Motor neuron (in vitro differentiated cells): ENCODE results near the gene BORA. TPM values are rescaled to one million over a fixed set of nuclear protein-coding genes. Genes with fewer than 3 reads are reported as not detected.

ENCODE experiments used
- ATAC-seq, 8 experiments: fragments of 200-7000 bp; cut with Tn5 transposase; replicated peaks in 6 of 8; 2 replicates each; pipeline ENCODE4 v1.8.0; 2021; ENCODE audit warnings: mild to moderate bottlenecking in 8 of 8, moderate library complexity in 8 of 8
- H3K27ac ChIP-seq, 2 donors: fragments of 250-450 bp; sonication (Bioruptor Pico); 2 replicates each; pipeline ENCODE4 v1.9.0; 2021; ENCODE audit warnings: antibody characterized with exemption in 2 of 2, mild to moderate bottlenecking in 2 of 2, moderate library complexity in 1 of 2
- H3K4me1 ChIP-seq, 2 donors: fragments of 250-450 bp; sonication (Bioruptor Pico); replicated peaks in 1 of 2; 2 replicates each; pipeline ENCODE4 v1.6.1; 2021; ENCODE audit warnings: antibody characterized with exemption in 2 of 2, mild to moderate bottlenecking in 2 of 2, moderate library complexity in 1 of 2
- H3K4me3 ChIP-seq, 5 donors: fragments of 250-450 bp; sonication (Bioruptor Pico); 2 replicates each; pipeline ENCODE4 v1.9.0; 2021; ENCODE audit warnings: antibody characterized with exemption in 5 of 5, mild to moderate bottlenecking in 5 of 5, moderate library complexity in 4 of 5
- WGBS, 10 experiments: fragments of 450-650 bp; shearing (Covaris generic); methylation state at CpG; one replicate each; pipeline ENCODE4 v1.0.0; 2022; 5-methylcytosine and 5-hydroxymethylcytosine counted together
- in situ Hi-C, 9 experiments: fragments of 400-800 bp; cut with MboI; loops; one replicate each; pipeline ENCODE4 v1.15.0; 2021; ENCODE audit warnings: low sequenced_read_pairs in 9 of 9, low pct_unique_long_range_greater_than_20kb in 2 of 9; ENCODE audit not compliant: unreplicated experiment in 9 of 9
- total RNA-seq, 8 experiments: library from RNA; unstranded; fragments of 300-600 nt; gene quantifications; 2 replicates each; pipeline versions ENCODE4 v1.2.3 to v1.2.4, GENCODE V29; 2022

BORA gene
- total RNA-seq, 8 experiments from 2014 or later, result 2.3 to 12.5 (median 7.1) TPM

DNA sequence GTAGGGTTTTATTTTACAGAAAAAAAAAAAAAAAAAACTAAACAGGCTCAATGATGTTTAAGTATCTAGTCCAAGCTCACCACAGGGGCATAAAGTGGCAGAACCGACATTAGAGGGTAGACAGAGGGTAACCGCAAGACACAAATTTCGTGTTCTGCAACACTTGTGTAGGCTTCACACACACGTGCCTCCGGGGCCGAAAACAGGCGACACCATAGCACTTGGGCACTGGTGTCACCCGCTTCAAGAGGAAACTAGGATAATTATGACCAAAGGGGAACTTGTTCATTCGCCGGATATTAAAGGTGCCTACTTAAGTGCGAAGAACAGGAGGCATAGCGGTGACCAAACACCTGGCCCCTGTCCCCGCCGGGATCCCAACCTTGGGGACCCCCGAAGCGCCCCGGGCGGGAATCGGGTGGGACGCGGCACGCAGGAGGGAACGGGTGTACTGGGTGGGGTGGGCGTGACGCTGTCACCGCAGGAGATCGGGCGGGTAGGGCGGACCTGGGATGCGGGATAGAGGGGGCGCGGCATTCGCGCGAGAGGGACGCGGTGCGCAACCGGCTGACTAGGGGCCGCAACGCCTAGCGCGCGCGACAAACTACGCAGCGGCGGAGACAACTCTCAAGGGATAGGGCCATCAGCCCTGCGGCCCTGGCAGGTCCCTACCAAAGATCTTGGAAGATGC, 852 bp upstream of the BORA start:
- 0 to 21% (median 5%) methylated on average over 1 to 8 of the region's 49 CpGs; no CpG with 5 or more reads in 4 of the 10 experiments for WGBS, 10 experiments
- H3K27ac ChIP-seq, result peak overlapping the region; percentile 65 to 89
- peaks cover 0 to 12% of the 10 kb centered on the region in 2 donors for H3K4me1 ChIP-seq
- ATAC-seq, result peak; percentile 25 to 60 (median 49)
- in situ Hi-C loops, result no loop called here
- peak overlapping the region; percentile 68 to 89 (median 72) for H3K4me3 ChIP-seq

DNA sequence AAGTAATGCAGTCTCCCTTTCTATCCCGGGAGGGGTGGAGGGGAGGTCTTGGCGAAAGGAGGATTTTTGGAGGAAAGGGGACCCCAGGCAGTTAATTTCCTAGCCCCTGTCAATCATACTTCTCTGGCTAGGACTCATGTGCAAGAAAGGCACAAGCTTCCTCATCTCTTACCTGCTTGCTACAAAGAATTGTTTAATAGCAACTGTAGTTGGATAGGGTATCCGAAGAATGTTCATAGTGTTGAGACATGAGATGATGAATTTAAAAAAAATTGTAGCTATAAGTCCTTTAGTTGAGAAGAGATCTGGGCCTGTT, 525 bp downstream of the BORA start:
- in situ Hi-C loops, result no loop called here
- Histone ChIP-seq H3K4me1 (peaks cover 0 to 12% of the 10 kb centered on the region in 2 donors), H3K4me3 (peak overlapping the region; percentile 68 to 89 (median 72)), H3K27ac (peak overlapping the region; percentile 41 to 89)
- WGBS, 10 experiments, result 0 to 33% (median 8%) methylated on average over 1 to 3 of the region's 3 CpGs; no CpG with 5 or more reads in 1 of the 10 experiments
- no peak for ATAC-seq

DNA sequence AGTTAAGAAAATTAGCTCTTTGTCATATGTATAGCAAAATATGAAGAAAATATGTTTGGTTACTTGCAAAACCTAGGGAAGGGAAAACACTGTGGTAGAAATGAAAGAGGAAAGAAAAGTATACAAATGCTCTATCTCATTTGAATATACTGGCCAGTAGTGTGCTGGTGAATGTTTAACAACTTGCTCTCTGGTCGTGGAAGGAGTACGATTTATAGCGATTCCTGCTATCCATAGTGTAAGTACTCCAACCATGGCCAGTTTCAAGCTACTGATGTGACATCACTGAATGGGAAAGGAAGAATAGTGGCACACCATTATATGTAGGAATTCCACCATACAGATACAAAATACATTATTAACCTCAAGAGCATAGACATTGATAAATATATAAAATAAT, 9.3 kb downstream of the BORA start:
- no peaks in the 10 kb centered on the region for H3K4me1 ChIP-seq

DNA sequence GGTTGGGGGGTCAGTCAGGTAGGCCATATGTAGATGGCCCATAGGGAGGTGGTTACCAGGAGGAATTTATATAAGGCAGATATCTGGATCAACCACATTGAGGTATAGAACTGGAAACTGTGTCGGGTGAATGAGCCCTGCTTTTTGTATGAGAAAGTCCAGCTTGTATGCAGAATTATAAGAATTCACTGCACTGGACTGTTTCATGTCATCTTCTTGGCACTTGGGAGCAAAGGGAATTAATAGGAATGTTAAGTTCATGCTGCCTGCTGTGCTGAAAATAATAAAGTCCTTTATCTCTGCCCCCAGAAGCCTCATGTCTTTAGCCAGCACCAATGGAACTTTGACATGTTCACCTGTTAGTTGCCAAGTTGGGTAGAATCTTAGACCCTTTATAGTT, 12.3 kb downstream of the BORA start:
- ATAC-seq, result no peak
- Histone ChIP-seq H3K4me1 (no peaks in the 10 kb centered on the region), H3K27ac (no peak overlapping the region), H3K4me3 (no peak overlapping the region)
- 80 to 100% (median 85%) methylated on average over 1 of the region's 1 CpG; no CpG with 5 or more reads in 6 of the 10 experiments for WGBS, 10 experiments
- in situ Hi-C loops, result no loop called here

More for the DNA sequence above, 9.3 kb downstream of the BORA start:
- 44 to 95% (median 81%) methylated on average over 3 of the region's 3 CpGs; no CpG with 5 or more reads in 3 of the 10 experiments for whole genome bisulfite sequencing, 10 experiments
- Histone ChIP-seq H3K27ac (no peak overlapping the region), H3K4me3 (no peak overlapping the region)
- ATAC-seq, result no peak
- in situ Hi-C loops, result no loop called here

DNA sequence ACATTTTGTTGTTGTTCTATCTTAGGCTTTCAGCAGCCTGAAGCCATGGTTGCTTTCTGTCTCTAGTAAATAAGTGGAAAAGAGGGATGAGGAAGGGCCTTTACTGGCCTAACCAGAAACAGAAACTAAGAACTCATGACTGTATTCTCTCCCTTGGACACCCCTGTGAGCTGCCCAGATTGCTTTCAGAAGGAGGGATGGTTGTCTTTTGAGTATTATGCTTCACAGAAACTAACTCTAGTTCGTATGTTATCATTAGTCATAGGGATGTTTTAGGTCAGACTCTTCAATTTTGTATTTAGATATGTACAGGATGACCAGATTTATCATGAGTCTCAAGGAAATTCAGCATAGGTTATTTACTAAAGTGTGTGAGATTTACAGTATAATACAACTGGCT, 17.5 kb downstream of the BORA start:
- Histone ChIP-seq H3K27ac (no peak overlapping the region), H3K4me3 (no peak overlapping the region), H3K4me1 (no peaks in the 10 kb centered on the region)
- 71 to 100% (median 94%) methylated on average over 1 of the region's 1 CpG; no CpG with 5 or more reads in 4 of the 10 experiments for WGBS, 10 experiments
- no peak for ATAC-seq
- in situ Hi-C loops, result no loop called here

DNA sequence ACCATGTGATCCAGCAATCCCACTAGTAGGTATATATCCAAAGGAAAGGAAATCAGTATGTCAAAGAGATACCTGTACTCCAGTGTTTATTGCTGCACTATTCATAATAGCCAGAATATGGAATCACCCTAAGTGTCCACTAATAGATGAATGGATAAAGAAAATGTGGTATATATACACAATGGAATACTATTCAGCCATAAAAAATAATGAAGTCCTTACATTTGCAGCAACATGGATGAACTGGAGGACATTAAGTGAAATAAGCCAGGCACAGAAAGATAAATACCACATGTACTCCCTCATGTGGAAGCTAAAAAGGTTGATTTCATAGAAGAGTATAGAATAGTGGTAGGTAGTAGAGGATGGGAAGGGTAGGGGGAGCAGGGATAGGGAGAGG, 23.5 kb downstream of the BORA start:
- Histone ChIP-seq H3K27ac (no peak overlapping the region), H3K4me1 (no peaks in the 10 kb centered on the region), H3K4me3 (no peak overlapping the region)
- no peak for ATAC-seq
- in situ Hi-C loops, result no loop called here

DNA sequence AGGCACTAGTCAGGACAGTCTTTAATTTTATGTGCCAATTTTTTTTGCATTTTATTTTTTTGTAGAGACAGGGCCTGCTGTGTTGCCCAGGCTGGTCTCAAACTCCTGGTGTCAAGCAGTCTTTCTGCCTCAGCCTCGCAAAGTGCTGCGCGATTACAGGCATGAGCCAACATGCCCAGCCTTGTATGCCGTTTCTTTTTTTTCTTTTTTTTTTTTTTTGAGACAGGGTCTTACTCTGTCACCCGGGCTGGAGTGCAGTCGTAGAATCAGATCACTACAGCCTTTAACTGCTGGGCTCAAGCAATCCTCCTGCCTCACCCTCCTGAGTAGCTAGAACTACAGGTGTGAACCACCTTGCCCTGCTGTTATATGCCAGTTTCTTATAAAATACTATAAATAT, 26.4 kb downstream of the BORA start:
- Histone ChIP-seq H3K4me1 (no peaks in the 10 kb centered on the region), H3K27ac (no peak overlapping the region), H3K4me3 (no peak overlapping the region)
- peak in 2 of 8 experiments; percentile 10 to 39 for ATAC-seq
- 80 to 100% (median 95%) methylated on average over 1 to 6 of the region's 6 CpGs; no CpG with 5 or more reads in 1 of the 10 experiments for WGBS, 10 experiments
- in situ Hi-C loops, result no loop called here

DNA sequence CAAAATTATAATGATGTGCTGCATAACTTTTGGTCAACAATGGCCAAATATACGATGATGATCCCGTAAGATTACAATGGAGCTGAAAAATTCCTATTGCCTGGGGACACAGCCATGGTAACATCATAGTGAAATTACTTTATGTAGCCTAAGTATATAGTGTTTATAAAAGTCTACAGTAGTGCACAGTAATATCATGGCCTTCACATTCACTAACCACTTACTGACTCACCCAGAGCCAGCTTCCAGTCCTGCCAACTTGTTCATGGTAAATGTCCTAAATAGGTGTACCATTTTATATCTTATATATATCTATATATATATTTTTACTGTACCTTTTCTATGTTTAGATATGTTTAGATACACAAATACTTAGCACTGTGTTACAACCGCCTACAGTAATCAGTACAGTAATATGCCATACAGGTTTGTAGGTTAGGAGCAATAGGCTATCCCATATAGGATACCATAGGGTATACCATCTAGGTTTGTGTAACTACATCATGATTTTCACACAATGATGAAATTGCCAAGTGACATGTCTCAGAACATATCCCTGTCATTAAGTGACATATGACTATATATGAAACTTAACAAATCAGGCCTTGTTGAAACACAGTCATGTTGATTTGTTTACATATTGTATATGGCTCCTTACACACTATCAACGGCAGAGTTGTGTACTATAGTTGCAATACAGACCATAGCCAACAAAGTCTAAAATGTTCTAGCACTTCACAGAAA, 30.2 kb downstream of the BORA start:
- H3K4me1 ChIP-seq, result no peaks in the 10 kb centered on the region
- no peak overlapping the region for H3K4me3 ChIP-seq
- ATAC-seq, result no peak
- H3K27ac ChIP-seq, result no peak overlapping the region
- 0 to 75% (median 61%) methylated on average over 1 to 4 of the region's 4 CpGs; no CpG with 5 or more reads in 2 of the 10 experiments for WGBS, 10 experiments
- in situ Hi-C loops, result no loop called here

DNA sequence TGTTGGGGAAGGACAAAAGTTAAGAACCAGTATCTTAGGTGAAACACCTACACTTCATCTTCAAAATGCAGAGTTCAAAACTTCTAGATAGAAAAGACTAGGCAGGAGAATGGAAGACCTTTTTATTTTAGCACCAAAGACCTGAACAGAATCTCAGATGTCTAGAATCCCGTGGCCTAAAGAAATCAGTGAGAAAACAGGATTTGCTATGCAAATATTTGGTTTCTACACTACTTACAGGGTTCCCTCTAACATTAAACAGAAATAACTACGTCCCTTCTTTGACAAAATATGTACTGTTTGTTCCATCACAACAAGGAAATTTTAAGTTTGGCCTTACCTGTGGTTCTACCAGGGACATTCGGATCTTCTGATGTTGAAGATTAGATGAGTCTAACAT, 32.5 kb downstream of the BORA start:
- in situ Hi-C loops, result no loop called here
- H3K27ac ChIP-seq, result no peak overlapping the region
- no peaks in the 10 kb centered on the region for H3K4me1 ChIP-seq
- ATAC-seq, result no peak
- 76 to 100% (median 95%) methylated on average over 1 to 3 of the region's 3 CpGs for WGBS, 10 experiments
- H3K4me3 ChIP-seq, result no peak overlapping the region

DNA sequence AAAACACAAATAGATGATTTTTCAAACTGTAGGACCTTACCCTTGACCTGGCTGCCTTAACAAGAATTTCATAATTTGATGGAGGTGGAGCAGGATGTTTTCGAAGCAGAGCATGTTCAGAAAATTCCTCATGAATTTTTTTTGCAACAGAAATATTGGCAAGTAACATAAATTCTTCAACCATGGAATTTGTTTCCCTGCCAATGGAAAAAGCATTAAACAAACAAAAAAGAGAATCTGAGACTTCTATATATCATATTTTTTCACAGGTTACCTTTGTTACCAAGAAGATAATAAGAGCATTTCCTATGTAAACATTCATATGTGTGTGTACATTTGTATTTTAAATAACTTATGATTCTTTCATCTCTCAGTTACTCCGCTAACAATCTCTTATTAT, 35.7 kb downstream of the BORA start:
- Histone ChIP-seq H3K27ac (no peak overlapping the region), H3K4me1 (no peaks in the 10 kb centered on the region), H3K4me3 (no peak overlapping the region)
- in situ Hi-C loops, result no loop called here
- 54 to 100% (median 100%) methylated on average over 1 to 2 of the region's 2 CpGs; no CpG with 5 or more reads in 1 of the 10 experiments for WGBS, 10 experiments
- ATAC-seq, result no peak

DNA sequence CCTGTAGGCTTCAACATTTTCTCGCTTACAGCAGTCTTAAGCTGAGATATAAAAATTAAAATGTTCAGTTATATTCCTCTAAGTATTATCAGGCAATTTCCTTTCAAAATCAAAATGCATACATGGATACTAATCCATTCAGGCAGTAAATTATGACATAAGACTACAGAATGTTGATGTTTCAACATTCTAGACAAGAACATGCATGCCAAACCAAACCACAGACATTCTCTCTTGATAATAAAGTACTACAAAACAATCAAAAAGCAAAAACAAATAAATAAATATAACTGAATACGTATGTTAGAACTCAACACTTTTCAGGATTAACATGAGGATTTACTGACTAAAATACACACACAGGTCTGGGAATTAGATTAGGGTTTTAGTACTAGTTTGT, 46.3 kb downstream of the BORA start:
- Histone ChIP-seq H3K4me3 (no peak overlapping the region), H3K4me1 (peaks cover 0 to 6% of the 10 kb centered on the region in 2 donors), H3K27ac (no peak overlapping the region)
- peak in 2 of 8 experiments; percentile 26 to 27 for ATAC-seq
- in situ Hi-C loops, result no loop called here
- 67 to 96% (median 87%) methylated on average over 1 to 2 of the region's 2 CpGs for WGBS, 10 experiments

DNA sequence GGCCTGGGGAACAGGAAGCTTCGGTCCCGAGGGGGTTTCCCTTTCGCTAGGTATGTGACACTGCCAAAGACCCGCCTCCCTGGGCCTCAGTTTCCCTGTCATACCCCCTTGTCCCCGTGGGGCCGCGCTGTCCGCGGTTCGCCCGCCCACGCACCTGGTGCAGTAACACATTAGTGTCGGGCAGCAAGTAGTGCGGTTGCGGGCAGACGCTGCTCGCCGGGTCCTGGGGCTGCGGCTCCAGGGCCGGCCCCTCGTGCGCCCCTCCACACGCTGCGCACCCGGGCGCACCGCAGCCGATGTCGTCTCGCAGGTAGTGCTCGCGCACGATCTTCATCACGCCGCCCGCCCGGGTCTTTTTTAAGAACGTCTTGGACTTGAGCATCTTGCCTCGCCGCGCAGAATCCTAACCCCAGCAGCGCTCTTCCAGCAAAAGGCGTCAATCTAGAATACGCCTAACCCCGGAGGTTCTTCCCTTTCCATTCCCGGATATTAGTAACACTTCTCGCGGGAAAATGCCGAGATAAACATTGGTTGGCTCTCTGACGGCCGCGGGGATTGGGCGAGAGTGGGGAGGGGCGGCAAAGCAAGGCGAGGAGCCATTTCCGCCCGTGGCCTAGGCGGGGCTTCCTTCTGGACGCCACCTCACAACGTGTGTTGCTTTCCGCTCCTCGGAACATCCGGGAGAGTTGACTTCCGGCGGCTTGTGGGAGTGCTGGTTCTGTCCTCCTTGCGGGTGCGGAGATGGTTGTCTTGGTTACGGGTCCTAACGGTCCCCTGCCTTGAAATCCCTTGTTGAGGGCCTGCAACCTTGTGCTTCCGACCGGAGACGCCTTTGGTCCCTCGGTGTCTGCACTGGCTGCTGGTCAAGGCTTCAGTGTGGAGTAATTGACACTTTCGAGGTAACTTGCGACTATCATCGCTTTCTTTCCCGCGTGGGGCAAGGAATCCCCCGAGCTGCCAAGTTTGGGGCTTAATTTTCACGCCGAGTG, 54.0 kb downstream of the BORA start, which contains the start of the genes DIS3 and PIBF1:
Gene DIS3, minus strand, starts transcription at position 450 of the 989 bp plus-strand sequence. Its CDS starts 68 bp downstream, at position 382.
Gene PIBF1, plus strand, starts transcription at position 683 of the 989 bp plus-strand sequence. CDS start 1,337 bp downstream, outside the sequence.
- 0 to 1% (median 0%) methylated on average over 2 to 35 of the region's 81 CpGs; no CpG with 5 or more reads in 2 of the 10 experiments for WGBS, 10 experiments
- peak; percentile 91 to 97 (median 97) for ATAC-seq
- peak within 1 kb of the TSS; percentile 64 to 96 (median 91) for H3K4me3 ChIP-seq
- in situ Hi-C loops, result no loop called here
- peaks cover 18 to 35% of the 10 kb centered on the region in 2 donors for H3K4me1 ChIP-seq
- H3K27ac ChIP-seq, result peak within 1 kb of the TSS; percentile 92
